ENCODE data around the gene HSP90AA1. TPM values are rescaled to one million over a fixed set of nuclear protein-coding genes. Genes with fewer than 3 reads are reported as not detected.

Gene HSP90AA1
- total RNA-seq, 1 experiment from 2014 or later, result 464 TPM

DNA sequence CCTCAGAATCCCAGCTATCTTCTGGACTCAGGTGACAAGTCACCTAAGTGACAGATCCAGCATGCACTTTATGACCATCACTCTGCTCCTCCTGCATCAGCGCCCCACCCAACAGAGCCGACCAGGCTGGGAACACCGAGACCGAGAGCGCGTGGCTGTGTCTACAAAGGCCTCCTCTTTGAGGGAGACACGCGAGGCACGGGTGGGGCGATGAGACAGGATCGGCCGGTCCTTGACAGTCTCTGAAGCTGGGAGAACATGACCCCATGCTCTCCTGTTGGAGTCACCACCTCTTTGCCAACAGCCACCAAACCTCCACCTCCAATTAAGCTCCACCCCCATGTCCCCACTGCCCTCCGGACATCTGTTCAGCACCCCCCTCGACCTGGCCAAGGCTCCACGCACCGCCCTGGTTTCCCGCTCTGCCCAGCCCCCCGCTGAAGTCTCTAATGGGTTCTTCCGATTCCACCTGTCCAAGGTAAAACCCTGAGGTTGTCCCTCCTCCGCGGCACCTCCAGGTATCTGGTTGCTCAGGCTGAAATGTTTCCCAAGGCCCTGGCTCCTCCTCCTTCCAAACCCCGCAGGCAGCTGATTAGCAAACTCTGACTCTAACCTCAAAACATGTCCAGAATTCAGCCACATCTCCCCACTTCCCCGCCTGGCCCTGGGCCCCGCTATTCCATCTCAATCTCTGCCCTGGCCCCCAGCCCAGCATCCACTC, 31.5 kb downstream of the HSP90AA1 start:
- H3K9me3 Mint-ChIP-seq (ENCODE audit: unreplicated experiment), result no peaks in the 10 kb centered on the region
- intact Hi-C loops (cut with micrococcal nuclease; ENCODE audit: unreplicated experiment), result no loop called here
- no peaks in the 10 kb centered on the region for H3K4me1 ChIP-seq
- no TSS peak for BruUV-seq (replicated peaks)
- H3K4me3 Mint-ChIP-seq (ENCODE audit: unreplicated experiment), result peak overlapping the region; percentile 27
- peaks cover 12% of the 10 kb centered on the region for H3K4me1 Mint-ChIP-seq (ENCODE audit: low read depth, unreplicated experiment)
- peak; percentile 31 to 56 for DNase-seq
- peaks cover 46% of the 10 kb centered on the region for H3K36me3 Mint-ChIP-seq (ENCODE audit: insufficient read depth, unreplicated experiment)
- ChIA-PET POLR2A (interaction anchor here (0.7 kb wide), 1 partner anchor 41 kb away, joined by 3 read pairs; no protein-coding TSS in a partner anchor), CTCF (no interaction called here)
- no peaks in the 10 kb centered on the region for H3K36me3 ChIP-seq (ENCODE audit: control insufficient read depth, insufficient read depth, low read length)
- H3K27me3 ChIP-seq (replicated peaks; ENCODE audit: control insufficient read depth, insufficient read depth, low read length), result no peaks in the 10 kb centered on the region
- TF ChIP-seq, protein P1, sequence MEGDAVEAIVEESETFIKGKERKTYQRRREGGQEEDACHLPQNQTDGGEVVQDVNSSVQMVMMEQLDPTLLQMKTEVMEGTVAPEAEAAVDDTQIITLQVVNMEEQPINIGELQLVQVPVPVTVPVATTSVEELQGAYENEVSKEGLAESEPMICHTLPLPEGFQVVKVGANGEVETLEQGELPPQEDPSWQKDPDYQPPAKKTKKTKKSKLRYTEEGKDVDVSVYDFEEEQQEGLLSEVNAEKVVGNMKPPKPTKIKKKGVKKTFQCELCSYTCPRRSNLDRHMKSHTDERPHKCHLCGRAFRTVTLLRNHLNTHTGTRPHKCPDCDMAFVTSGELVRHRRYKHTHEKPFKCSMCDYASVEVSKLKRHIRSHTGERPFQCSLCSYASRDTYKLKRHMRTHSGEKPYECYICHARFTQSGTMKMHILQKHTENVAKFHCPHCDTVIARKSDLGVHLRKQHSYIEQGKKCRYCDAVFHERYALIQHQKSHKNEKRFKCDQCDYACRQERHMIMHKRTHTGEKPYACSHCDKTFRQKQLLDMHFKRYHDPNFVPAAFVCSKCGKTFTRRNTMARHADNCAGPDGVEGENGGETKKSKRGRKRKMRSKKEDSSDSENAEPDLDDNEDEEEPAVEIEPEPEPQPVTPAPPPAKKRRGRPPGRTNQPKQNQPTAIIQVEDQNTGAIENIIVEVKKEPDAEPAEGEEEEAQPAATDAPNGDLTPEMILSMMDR (IDR thresholded peaks at IDR 0.05; ENCODE audit: insufficient read depth in 1 of 2, low read depth in 1 of 2, low read length in 1 of 2, severe bottlenecking in 1 of 2, unreplicated experiment in 1 of 2), result no peak
- H3K9me3 ChIP-seq, result no peaks in the 10 kb centered on the region
- peak overlapping the region; percentile 69 for H3K27ac Mint-ChIP-seq (ENCODE audit: unreplicated experiment)
- no peaks in the 10 kb centered on the region for H3K27me3 Mint-ChIP-seq (ENCODE audit: insufficient read depth, unreplicated experiment)
- H3K4me3 ChIP-seq (ENCODE audit: low read depth, low read length), result no peak overlapping the region

DNA sequence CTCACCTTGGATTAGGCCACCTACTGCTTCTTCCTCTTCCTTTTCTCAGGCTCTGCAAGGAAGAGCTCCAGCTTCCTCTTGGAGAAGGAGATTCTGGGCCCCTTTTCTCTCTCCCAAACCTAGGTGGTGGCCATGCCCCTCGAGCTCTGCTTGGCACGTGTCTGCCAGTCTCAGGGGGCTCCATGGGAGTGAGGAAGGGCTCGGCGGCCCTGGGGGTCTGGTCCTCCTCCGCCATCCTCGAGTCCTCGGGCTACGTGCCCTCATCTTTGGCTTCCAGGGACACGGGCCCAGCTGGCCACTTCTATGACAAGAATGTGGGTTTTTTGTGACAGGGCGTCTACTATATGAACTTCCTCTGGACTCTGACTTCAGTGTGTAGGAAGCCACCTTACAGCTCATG, 34.3 kb downstream of the HSP90AA1 start:
- intact Hi-C loops (cut with micrococcal nuclease; ENCODE audit: unreplicated experiment), result no loop called here
- Mint-ChIP-seq H3K4me3 (ENCODE audit: unreplicated experiment) (no peak overlapping the region), H3K36me3 (ENCODE audit: insufficient read depth, unreplicated experiment) (peaks cover 68% of the 10 kb centered on the region), H3K27ac (ENCODE audit: unreplicated experiment) (no peak overlapping the region), H3K4me1 (ENCODE audit: low read depth, unreplicated experiment) (peaks cover 12% of the 10 kb centered on the region), H3K27me3 (ENCODE audit: insufficient read depth, unreplicated experiment) (no peaks in the 10 kb centered on the region), H3K9me3 (ENCODE audit: unreplicated experiment) (no peaks in the 10 kb centered on the region)
- POLR2A ChIA-PET, result no interaction called here
- H3K4me1 ChIP-seq, result no peaks in the 10 kb centered on the region
- no peaks in the 10 kb centered on the region for H3K9me3 ChIP-seq
- TF ChIP-seq, protein P1 (IDR thresholded peaks at IDR 0.05; ENCODE audit: insufficient read depth in 1 of 2, low read depth in 1 of 2, low read length in 1 of 2, severe bottlenecking in 1 of 2, unreplicated experiment in 1 of 2), result no peak
- H3K36me3 ChIP-seq (ENCODE audit: control insufficient read depth, insufficient read depth, low read length), result peaks cover 3% of the 10 kb centered on the region; the same call in 1 of the 2 replicates
- no peaks in the 10 kb centered on the region for H3K27me3 ChIP-seq (replicated peaks; ENCODE audit: control insufficient read depth, insufficient read depth, low read length)
- BruUV-seq (replicated peaks), result no TSS peak
- no peak overlapping the region for H3K4me3 ChIP-seq (ENCODE audit: low read depth, low read length)
- DNase-seq, result no peak
- CTCF ChIA-PET, result no interaction called here

- no TSS peak for BruUV-seq (replicated peaks)
- H3K27ac Mint-ChIP-seq (ENCODE audit: unreplicated experiment), result no peak overlapping the region
- no peaks in the 10 kb centered on the region for H3K9me3 Mint-ChIP-seq (ENCODE audit: unreplicated experiment)
- no peaks in the 10 kb centered on the region for H3K27me3 Mint-ChIP-seq (ENCODE audit: insufficient read depth, unreplicated experiment)
- ChIA-PET POLR2A (no interaction called here), CTCF (no interaction called here)
- H3K4me3 Mint-ChIP-seq (ENCODE audit: unreplicated experiment), result no peak overlapping the region
- peaks cover 74% of the 10 kb centered on the region for H3K36me3 Mint-ChIP-seq (ENCODE audit: insufficient read depth, unreplicated experiment)
- peaks cover 2% of the 10 kb centered on the region for H3K4me1 Mint-ChIP-seq (ENCODE audit: low read depth, unreplicated experiment)
- Histone ChIP-seq H3K4me3 (ENCODE audit: low read depth, low read length) (no peak overlapping the region), H3K9me3 (no peaks in the 10 kb centered on the region), H3K27me3 (replicated peaks; ENCODE audit: control insufficient read depth, insufficient read depth, low read length) (no peaks in the 10 kb centered on the region), H3K4me1 (no peaks in the 10 kb centered on the region), H3K36me3 (ENCODE audit: control insufficient read depth, insufficient read depth, low read length) (peaks cover 3% of the 10 kb centered on the region; the same call in 1 of the 2 replicates)
- intact Hi-C loops (cut with micrococcal nuclease; ENCODE audit: unreplicated experiment), result no loop called here
- no peak for DNase-seq
- TF ChIP-seq, protein P1 (IDR thresholded peaks at IDR 0.05; ENCODE audit: insufficient read depth in 1 of 2, low read depth in 1 of 2, low read length in 1 of 2, severe bottlenecking in 1 of 2, unreplicated experiment in 1 of 2), result no peak
Observed at GRCh38 chr14:102050625-102051024, 36.2 kb downstream of the HSP90AA1 start.

Data from Caco-2 (cell line).